Thymus (tissue), 11 donors: ENCODE measurements around the gene ARHGEF17. TPM values are rescaled to one million over a fixed set of nuclear protein-coding genes. Genes with fewer than 3 reads are reported as not detected.

Experiments
- DNase-seq, 9 donors: peaks; one replicate each; pipeline ENCODE4 v3.0.0-alpha.2; 2013; ENCODE audit warnings: low spot score in 9 of 9, low read depth in 6 of 9, missing footprints in 1 of 9
- H3K27ac ChIP-seq, 2 donors: one replicate each; pipeline ENCODE4 v1.5.1; 2013; ENCODE audit warnings: control low read depth in 1 of 2, low read depth in 1 of 2, low read length in 1 of 2, mild to moderate bottlenecking in 1 of 2, moderate library complexity in 1 of 2
- H3K27me3 ChIP-seq, 2 donors: one replicate each; pipeline ENCODE4 v1.5.1; 2013; ENCODE audit warnings: low read length in 1 of 2; ENCODE audit not compliant: control insufficient read depth in 2 of 2, insufficient read depth in 1 of 2
- H3K36me3 ChIP-seq, 2 donors: one replicate each; pipeline ENCODE4 v1.5.1; 2013; ENCODE audit warnings: low read length in 1 of 2, mild to moderate bottlenecking in 1 of 2, moderate library complexity in 1 of 2; ENCODE audit not compliant: control insufficient read depth in 2 of 2, insufficient read depth in 2 of 2
- H3K4me1 ChIP-seq, 2 donors: one replicate each; pipeline ENCODE4 v1.5.1; 2013; ENCODE audit warnings: low read length in 2 of 2; ENCODE audit not compliant: control insufficient read depth in 2 of 2, insufficient read depth in 2 of 2
- H3K4me3 ChIP-seq, 2 donors: one replicate each; pipeline ENCODE4 v1.5.1; 2013; ENCODE audit warnings: low read length in 2 of 2, control low read depth in 1 of 2, mild to moderate bottlenecking in 1 of 2
- H3K9me3 ChIP-seq, 2 donors: one replicate each; pipeline ENCODE4 v1.5.1; 2013; ENCODE audit warnings: low read length in 1 of 2, mild to moderate bottlenecking in 1 of 2; ENCODE audit not compliant: control insufficient read depth in 2 of 2, insufficient read depth in 1 of 2
- WGBS: extraction: QIAGEN DNeasy Blood & Tissue Kit; methylation state at CpG from one replicate; pipeline ENCODE4 v1.1.7; 2013; 5-methylcytosine and 5-hydroxymethylcytosine counted together
- polyA plus RNA-seq: library from polyadenylated mRNA; stranded (reverse); fragments of 200-250 nt; gene quantifications from one replicate; pipeline ENCODE4 v1.2.3, GENCODE V29; 2013
- total RNA-seq: library from RNA; stranded (reverse); fragments of 120-200 nt; gene quantifications from one replicate; pipeline ENCODE4 v1.2.4, GENCODE V29; 2013
- donor health status: healthy.

ARHGEF17 gene
- total and polyA plus RNA-seq, 2 donors, result 2.5 to 8.9 TPM

DNA sequence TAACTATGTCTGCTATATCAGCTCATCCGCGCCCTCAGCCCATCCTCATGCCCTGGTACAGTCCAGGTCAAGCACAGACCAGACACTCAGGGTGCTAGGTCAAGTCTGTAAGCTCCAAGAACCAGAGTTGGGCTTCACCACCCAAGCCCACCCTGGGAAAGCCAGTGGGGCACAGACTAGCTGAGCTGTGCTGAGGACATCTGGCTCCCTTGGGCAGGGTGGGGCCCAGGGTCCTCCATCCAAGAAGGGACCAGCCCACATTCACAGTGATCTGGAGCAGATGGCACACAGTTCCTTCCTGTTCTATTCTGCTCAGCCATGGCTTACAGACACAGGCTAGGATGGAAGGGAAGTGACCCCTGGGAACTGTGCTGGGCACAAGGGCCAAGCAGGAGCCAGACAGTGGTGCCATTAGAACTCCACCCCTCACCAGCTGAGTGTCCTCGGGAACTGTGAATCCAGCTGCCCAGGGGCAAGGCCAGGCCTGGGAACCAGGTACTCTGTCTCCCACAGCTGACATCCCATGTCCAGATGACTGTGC, 26.8 kb upstream of the ARHGEF17 start:
- H3K4me3 ChIP-seq, result no peak overlapping the region
- no peaks in the 10 kb centered on the region for H3K36me3 ChIP-seq
- no peaks in the 10 kb centered on the region for H3K9me3 ChIP-seq
- H3K27me3 ChIP-seq, result no peaks in the 10 kb centered on the region
- WGBS, result 98% methylated on average over 3 of the region's 3 CpGs
- DNase-seq, result no peak
- H3K4me1 ChIP-seq, result peaks cover 0 to 4% of the 10 kb centered on the region in 2 donors
- H3K27ac ChIP-seq, result no peak overlapping the region

DNA sequence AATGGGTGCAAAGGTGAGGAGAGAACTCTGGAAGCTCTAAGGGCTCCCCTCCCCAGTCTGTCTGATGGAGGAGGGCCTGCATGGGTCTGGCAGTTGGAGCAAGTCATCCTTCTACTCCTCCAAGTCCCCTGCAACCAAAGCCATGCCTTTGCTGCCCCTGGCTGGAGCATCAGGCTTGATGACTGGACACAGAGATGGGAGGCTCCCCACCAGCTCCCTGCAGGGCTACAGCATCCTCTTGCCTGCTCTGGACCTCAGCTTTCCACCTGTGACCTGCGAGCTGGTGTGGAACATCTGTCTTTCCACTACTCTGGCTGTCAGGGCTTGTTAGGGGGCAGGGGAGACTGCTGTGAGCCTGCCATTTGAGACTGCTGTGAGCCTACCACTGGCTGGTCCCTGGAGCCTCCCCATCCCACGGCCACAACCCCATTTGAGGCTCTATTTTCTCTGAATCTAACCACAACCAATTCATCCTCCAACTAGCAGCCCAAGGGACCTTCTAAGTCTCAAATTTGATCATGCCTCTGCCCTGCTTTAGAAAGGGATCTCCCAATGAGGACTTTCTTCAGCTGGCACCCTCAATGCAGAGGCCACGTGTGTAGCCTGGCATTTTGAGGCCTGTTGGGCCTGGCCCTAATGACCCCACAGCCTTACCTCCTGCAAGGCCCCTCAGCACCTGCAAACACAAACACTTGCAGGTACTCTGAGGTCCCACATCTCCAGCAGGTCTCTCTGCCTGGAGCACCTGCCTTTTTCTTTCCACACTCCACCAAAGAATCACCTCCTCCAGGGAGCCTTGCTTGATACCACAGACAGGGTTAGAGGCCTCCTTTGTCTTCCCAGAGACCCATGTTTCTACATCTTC, 26.0 kb upstream of the ARHGEF17 start:
- Histone ChIP-seq H3K4me1 (peaks cover 0 to 4% of the 10 kb centered on the region in 2 donors), H3K9me3 (no peaks in the 10 kb centered on the region), H3K27ac (no peak overlapping the region), H3K36me3 (no peaks in the 10 kb centered on the region), H3K27me3 (no peaks in the 10 kb centered on the region), H3K4me3 (no peak overlapping the region)
- DNase-seq, result no peak
- 79% methylated on average over 3 of the region's 3 CpGs for WGBS

DNA sequence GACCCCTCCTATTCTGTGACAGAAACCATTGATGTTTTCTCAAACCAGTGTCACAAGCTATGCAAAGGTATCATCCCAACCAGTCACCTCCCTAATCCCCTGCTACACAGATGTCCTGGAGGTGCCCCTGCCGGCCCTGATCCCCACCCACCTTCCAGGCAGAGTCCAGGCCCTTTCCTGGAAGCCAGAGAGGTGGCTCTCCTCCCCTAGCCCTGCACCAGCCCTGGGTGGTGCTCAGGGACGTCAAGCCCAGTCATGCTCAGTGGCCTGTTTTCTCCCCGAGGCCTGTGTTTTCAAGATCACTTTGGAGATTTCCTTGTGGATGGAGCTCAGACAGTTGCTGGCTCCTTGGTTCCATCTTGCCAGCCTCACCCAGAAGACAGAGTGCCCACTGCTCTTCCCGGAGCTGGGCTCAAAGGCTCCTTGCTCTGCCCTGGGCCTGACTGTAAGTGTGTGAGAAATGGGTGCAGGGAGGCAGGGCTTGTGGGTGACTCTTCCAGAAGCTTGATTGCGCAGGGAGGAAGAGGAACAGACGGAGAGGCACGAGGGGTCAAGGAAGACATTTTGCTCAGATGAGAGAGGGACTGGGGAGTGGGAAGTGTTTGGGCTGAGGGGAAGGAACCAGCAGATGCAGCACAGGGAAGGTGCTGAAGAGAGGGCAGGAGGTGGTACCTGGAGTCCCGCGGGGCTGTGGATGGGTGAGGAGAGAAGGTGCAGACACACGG, 24.6 kb upstream of the ARHGEF17 start:
- Histone ChIP-seq H3K4me1 (peaks cover 0 to 15% of the 10 kb centered on the region in 2 donors), H3K27ac (no peak overlapping the region)

DNA sequence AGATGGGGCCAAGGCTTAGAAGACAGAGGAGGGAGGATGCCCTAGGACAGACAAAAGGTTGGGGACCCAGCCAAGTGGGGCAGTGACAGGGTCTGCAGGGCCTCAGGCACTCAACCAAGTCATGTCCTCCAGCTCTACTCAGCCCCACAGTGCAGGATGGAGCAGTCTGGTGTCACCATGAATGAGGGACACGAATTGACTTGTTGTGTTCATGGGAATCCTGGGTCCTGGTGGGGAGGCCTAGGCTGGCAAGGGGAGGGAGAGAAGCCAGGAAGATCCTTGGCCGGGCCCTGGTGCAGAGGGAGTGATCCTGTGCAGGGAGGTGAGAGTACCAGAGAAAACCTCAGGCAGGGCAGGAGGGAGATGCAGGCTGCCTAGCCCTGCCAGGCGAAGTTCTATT, 24.0 kb upstream of the ARHGEF17 start:
- WGBS, result 93% methylated on average over 3 of the region's 3 CpGs
- no peaks in the 10 kb centered on the region for H3K9me3 ChIP-seq
- no peak overlapping the region for H3K4me3 ChIP-seq
- H3K36me3 ChIP-seq, result no peaks in the 10 kb centered on the region
- H3K4me1 ChIP-seq, result peaks cover 0 to 21% of the 10 kb centered on the region in 2 donors
- no peak overlapping the region for H3K27ac ChIP-seq
- no peaks in the 10 kb centered on the region for H3K27me3 ChIP-seq
- DNase-seq, result no peak

More for the DNA sequence above, 24.6 kb upstream of the ARHGEF17 start:
- Histone ChIP-seq H3K36me3 (no peaks in the 10 kb centered on the region), H3K4me3 (no peak overlapping the region), H3K9me3 (no peaks in the 10 kb centered on the region), H3K27me3 (no peaks in the 10 kb centered on the region)
- no peak for DNase-seq
- 94% methylated on average over 10 of the region's 10 CpGs for WGBS

DNA sequence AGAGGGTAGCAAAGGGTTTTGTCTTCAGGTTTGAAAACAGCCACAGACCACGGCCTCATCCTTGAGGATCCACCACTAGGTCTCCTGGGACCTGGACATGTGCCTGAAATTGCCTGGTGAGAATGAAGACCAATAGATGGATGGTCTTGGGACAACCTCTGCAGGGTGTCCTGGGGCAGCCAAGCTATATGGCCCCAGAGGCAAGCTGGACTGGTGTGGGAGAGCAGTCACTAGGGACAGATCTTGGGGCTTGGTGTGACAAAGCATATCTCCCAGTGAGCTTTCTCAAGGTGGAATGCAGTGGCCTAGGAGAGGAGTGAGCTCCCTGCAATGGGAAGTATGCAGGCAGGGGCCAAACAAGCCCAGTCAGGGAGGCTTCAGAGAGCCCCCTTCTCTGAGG, 22.4 kb upstream of the ARHGEF17 start:
- H3K4me1 ChIP-seq, result peaks cover 0 to 24% of the 10 kb centered on the region in 2 donors

DNA sequence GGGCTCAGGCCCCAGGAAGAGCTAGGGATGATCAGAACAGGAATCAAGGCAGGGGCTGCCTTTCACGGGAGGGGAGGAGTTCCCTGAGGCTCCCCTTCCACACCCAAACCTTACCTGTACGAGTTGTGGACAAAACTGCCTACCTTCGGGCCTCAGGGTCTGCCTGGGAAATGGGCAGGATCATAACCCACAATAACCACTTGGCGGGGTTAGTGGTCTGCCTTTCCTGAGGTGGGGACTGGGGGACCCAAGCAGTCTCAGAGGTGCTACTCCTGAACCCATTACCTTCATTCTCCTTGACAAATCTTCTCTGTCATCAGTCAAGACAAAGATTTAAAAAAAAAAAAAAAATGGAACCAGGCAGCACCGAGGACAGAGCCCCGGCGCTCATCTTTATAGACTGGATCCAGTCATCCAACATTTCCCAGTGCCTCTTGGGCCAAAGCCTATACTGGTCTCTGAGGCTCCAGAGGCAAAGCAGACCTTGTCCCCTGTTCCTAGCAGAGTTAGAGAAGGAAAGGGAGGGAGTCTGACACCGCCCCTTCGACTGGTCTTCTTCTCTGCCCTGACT, 21.8 kb upstream of the ARHGEF17 start:
- Histone ChIP-seq H3K9me3 (no peaks in the 10 kb centered on the region), H3K4me1 (peaks cover 0 to 22% of the 10 kb centered on the region in 2 donors), H3K4me3 (no peak overlapping the region), H3K36me3 (no peaks in the 10 kb centered on the region), H3K27ac (no peak overlapping the region), H3K27me3 (no peaks in the 10 kb centered on the region)
- 81% methylated on average over 9 of the region's 9 CpGs for WGBS
- DNase-seq, result no peak

More for the DNA sequence above, 22.4 kb upstream of the ARHGEF17 start:
- Histone ChIP-seq H3K4me3 (no peak overlapping the region), H3K36me3 (no peaks in the 10 kb centered on the region), H3K27ac (no peak overlapping the region), H3K9me3 (no peaks in the 10 kb centered on the region), H3K27me3 (no peaks in the 10 kb centered on the region)
- 97% methylated on average over 1 of the region's 1 CpG for WGBS
- no peak for DNase-seq

DNA sequence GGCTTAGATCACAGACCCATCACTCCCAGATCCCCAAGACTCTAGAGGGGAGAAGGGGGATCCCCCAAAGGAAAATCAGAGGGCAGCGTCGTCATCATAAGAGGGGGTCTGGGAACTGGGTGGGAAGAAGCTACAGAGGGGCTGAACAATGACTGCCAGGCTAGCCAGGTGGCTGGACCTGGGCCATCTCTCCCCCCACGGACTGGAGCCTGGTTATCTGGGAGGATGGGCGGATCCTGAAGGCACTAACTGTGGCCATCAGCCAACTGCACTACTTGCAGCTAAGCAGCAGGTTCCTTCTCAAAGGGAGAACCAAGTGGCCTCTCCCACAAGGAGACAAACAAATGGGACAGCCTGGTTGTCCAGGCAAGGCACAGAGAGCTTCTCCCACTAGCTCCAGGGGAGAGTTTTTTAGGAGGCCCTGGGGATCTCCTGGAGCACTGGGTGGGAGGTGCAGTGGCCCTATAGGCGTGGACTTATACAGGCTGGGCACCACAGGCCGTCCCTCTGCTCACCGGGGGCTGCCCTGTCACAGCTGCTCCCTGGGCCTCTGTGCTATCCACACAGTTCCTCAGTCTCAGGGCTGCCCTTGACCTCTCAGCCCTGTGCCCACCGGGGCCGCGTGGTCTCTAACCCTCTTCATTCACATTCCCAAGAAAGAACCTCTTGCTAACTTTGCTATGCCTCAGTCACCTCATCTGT, 20.5 kb upstream of the ARHGEF17 start:
- Histone ChIP-seq H3K4me1 (peaks cover 0 to 22% of the 10 kb centered on the region in 2 donors), H3K36me3 (no peaks in the 10 kb centered on the region), H3K4me3 (no peak overlapping the region), H3K27me3 (no peaks in the 10 kb centered on the region), H3K9me3 (no peaks in the 10 kb centered on the region), H3K27ac (no peak overlapping the region)
- no peak for DNase-seq
- WGBS, result 90% methylated on average over 10 of the region's 10 CpGs

DNA sequence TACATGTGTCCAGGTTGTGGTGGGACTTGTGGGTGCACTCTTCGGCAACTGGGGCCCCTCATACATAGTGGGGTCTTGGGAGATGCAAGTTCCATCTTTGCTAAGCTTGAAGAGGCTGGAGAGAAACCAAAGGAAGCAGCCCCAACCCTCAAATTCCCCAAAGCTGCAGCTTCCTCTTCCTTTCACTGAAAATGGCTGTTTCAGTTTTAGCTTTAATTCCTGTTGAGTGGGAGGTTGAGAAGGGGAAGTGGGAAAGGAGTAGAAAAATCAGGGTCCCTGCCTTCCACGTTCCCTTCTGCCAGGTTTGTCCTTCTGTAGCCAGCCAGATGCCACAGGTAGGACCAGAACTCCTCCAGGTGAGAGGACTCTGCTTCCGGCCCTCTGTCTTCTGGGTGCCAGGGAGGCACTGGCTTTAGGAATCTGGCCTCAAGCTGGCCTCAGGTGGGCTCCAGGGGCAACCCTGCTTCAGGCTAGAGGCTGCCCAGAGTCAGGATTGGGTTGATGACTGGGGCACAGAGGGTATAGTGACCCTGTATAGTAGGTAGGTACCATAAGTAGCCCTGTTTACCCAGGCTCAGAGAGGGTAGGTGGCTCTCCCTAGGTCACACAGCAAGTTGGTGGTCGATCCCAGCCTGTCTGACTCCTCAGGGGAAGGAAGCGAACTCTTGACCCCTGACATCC, 19.7 kb upstream of the ARHGEF17 start:
- no peaks in the 10 kb centered on the region for H3K27me3 ChIP-seq
- DNase-seq, result peak in 1 of 9 donors; percentile 19
- WGBS, result 40% methylated on average over 5 of the region's 5 CpGs

More for the DNA sequence above, 19.7 kb upstream of the ARHGEF17 start:
- Histone ChIP-seq H3K9me3 (no peaks in the 10 kb centered on the region), H3K27ac (peak overlapping the region in 1 of 2 donors; percentile 41), H3K36me3 (no peaks in the 10 kb centered on the region), H3K4me3 (no peak overlapping the region), H3K4me1 (peaks cover 0 to 22% of the 10 kb centered on the region in 2 donors)
